GM12873 (cell line): ENCODE data around the gene SPTBN5.

Source experiments
- CTCF ChIP-seq: IDR thresholded peaks from 2 replicates; pipeline ENCODE4 v1.5.1; 2012; ENCODE audit warnings: low read depth, mild to moderate bottlenecking, moderate library complexity, low read length, control low read depth; ENCODE audit not compliant: insufficient read depth; ENCODE audit errors: missing control alignments

SPTBN5 gene

DNA sequence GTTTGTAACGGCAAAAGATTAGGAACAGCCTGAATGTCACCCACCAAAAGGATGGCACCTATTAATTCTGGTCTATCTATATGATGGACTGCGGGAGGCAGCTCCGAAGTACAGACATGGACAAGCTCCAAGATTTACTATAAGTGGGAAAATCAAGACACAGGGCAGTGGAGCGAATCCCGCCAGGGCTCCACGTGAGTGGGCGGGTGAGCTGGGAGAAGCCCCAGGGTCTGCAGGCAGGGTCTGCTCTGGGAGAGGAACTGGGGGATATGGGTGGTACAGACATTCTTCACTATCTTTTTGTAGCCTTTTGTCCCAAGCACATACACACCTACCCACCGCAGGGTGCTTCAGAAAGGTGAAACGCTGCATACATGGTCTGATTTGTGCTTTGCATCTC lies 38.2 kb upstream of the SPTBN5 start:
- TF ChIP-seq CTCF = no peak

- TF ChIP-seq CTCF = no peak
Observed at GRCh38 chr15:41930867-41931222, 37.0 kb upstream of the SPTBN5 start.

DNA sequence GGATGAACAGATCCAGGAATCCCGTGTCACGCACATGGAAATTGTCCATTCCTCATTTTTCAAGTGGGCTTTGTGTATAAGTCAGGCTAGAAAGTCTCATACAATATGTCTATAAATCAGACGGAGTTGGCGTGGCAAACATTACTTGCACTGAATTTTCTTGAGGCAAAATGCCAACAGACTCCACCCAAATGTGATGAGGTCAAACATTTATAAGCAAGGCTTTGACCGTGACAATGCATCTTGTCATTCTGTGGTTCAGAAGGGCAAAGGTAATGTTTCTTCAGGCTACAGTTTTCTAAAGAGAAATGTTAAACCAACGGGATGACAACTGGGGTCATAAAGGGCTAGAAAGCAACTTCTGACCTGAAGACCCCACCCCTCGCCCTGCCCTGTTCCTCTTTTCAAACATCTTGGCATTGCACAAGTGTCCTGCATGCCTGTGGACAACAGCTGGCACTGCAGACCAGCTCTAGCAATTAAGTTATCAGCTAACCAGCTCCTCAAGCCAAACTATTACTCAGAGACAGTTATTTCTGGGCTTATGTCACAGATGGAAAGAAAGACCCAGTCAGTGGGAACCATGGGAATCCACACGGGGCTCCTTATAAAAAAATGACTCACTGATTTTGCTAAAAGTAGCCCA lies 36.5 kb upstream of the SPTBN5 start:
- TF ChIP-seq CTCF = no peak

GRCh38 chr15:41928637-41929620 lies 35.1 kb upstream of the SPTBN5 start:
- no peak for TF ChIP-seq CTCF

GRCh38 chr15:41928100-41928499 lies 34.2 kb upstream of the SPTBN5 start:
- no peak for TF ChIP-seq CTCF

- TF ChIP-seq CTCF = no peak
Observed at GRCh38 chr15:41927536-41927935, 33.7 kb upstream of the SPTBN5 start.
